Measurements from ENCODE around the gene LZTR1. TPM values are rescaled to one million over a fixed set of nuclear protein-coding genes. Genes with fewer than 3 reads are reported as not detected.

Gene LZTR1
- total and polyA plus RNA-seq, 2 experiments from 2014 or later = 29.7 to 80.1 TPM

GRCh38 chr22:20952544-20953341 is 29.4 kb upstream of the LZTR1 start:
- DNase-seq = no peak
- H3K4me2 ChIP-seq (ENCODE audit: unreplicated experiment) = no peak overlapping the region
- H3K79me2 ChIP-seq (ENCODE audit: insufficient read depth) = peaks cover 73% of the 10 kb centered on the region
- TF ChIP-seq EZH2 (IDR thresholded peaks at IDR 0.05; ENCODE audit: insufficient read depth, poor library complexity, severe bottlenecking) (no peak), EZH2phosphoT487 (IDR thresholded peaks at IDR 0.05; ENCODE audit: insufficient read depth, low read depth) (no peak)
- no peak overlapping the region for H3K27ac ChIP-seq
- 89 to 90% methylated on average over 13 of the region's 13 CpGs for WGBS, 2 experiments (ENCODE audit: low coverage in 1 of 2, low lambda C conversion rate in 2 of 2, missing lambda C conversion rate in 2 of 2)
- no peaks in the 10 kb centered on the region for H3K9me3 ChIP-seq (ENCODE audit: low read depth)
- in situ Hi-C loops (cut with MboI) = no loop called here
- H3F3A ChIP-seq (ENCODE audit: insufficient read depth) = 0 out of 2 replicates have a peak, but pooled peaks cover 7% of the 10 kb centered on the region
- no peak overlapping the region for H3K9ac ChIP-seq
- H2AFZ ChIP-seq = no peak overlapping the region
- H3K27me3 ChIP-seq (replicated peaks; ENCODE audit: insufficient read depth) = no peaks in the 10 kb centered on the region
- H3K36me3 ChIP-seq (ENCODE audit: low read depth) = peaks cover 31% of the 10 kb centered on the region
- peaks cover 19% of the 10 kb centered on the region; the same call in 1 of the 2 replicates for H4K20me1 ChIP-seq (ENCODE audit: insufficient read depth)
- H3K4me3 ChIP-seq = no peak overlapping the region
- H3K9me2 ChIP-seq (ENCODE audit: insufficient read depth) = no peaks in the 10 kb centered on the region
- 0 out of 2 replicates have a peak, but pooled peaks cover 15% of the 10 kb centered on the region for H3K4me1 ChIP-seq (ENCODE audit: insufficient read depth)

GRCh38 chr22:20953342-20953608 is 28.8 kb upstream of the LZTR1 start:
- Histone ChIP-seq H3K9ac (no peak overlapping the region), H4K20me1 (ENCODE audit: insufficient read depth) (peaks cover 14% of the 10 kb centered on the region; the same call in 1 of the 2 replicates), H3K9me3 (ENCODE audit: low read depth) (no peaks in the 10 kb centered on the region), H3K79me2 (ENCODE audit: insufficient read depth) (peaks cover 68% of the 10 kb centered on the region), H3F3A (ENCODE audit: insufficient read depth) (0 out of 2 replicates have a peak, but pooled peaks cover 7% of the 10 kb centered on the region), H3K36me3 (ENCODE audit: low read depth) (peaks cover 31% of the 10 kb centered on the region), H3K4me3 (no peak overlapping the region), H3K27ac (no peak overlapping the region), H3K9me2 (ENCODE audit: insufficient read depth) (no peaks in the 10 kb centered on the region), H2AFZ (no peak overlapping the region), H3K4me1 (ENCODE audit: insufficient read depth) (0 out of 2 replicates have a peak, but pooled peaks cover 15% of the 10 kb centered on the region), H3K27me3 (replicated peaks; ENCODE audit: insufficient read depth) (no peaks in the 10 kb centered on the region), H3K4me2 (ENCODE audit: unreplicated experiment) (no peak overlapping the region)
- WGBS, 2 experiments (ENCODE audit: low coverage in 1 of 2, low lambda C conversion rate in 2 of 2, missing lambda C conversion rate in 2 of 2) = 57 to 59% methylated on average over 3 of the region's 3 CpGs
- in situ Hi-C loops (cut with MboI) = no loop called here
- TF ChIP-seq EZH2phosphoT487 (IDR thresholded peaks at IDR 0.05; ENCODE audit: insufficient read depth, low read depth) (no peak), EZH2 (IDR thresholded peaks at IDR 0.05; ENCODE audit: insufficient read depth, poor library complexity, severe bottlenecking) (no peak)
- no peak for DNase-seq

GRCh38 chr22:20953668-20954500 is 28.2 kb upstream of the LZTR1 start:
- peak overlapping the region; percentile 35 for H3K27ac ChIP-seq
- H3K79me2 ChIP-seq (ENCODE audit: insufficient read depth) = peaks cover 62% of the 10 kb centered on the region
- H4K20me1 ChIP-seq (ENCODE audit: insufficient read depth) = peaks cover 10% of the 10 kb centered on the region; the same call in 1 of the 2 replicates
- in situ Hi-C loops (cut with MboI) = no loop called here
- H2AFZ ChIP-seq = no peak overlapping the region
- H3K4me3 ChIP-seq = no peak overlapping the region
- H3K27me3 ChIP-seq (replicated peaks; ENCODE audit: insufficient read depth) = no peaks in the 10 kb centered on the region
- H3K9me3 ChIP-seq (ENCODE audit: low read depth) = no peaks in the 10 kb centered on the region
- no peak overlapping the region for H3K9ac ChIP-seq
- H3K4me2 ChIP-seq (ENCODE audit: unreplicated experiment) = no peak overlapping the region
- DNase-seq = peak; percentile 64
- H3F3A ChIP-seq (ENCODE audit: insufficient read depth) = 0 out of 2 replicates have a peak, but pooled peaks cover 7% of the 10 kb centered on the region
- no peaks in the 10 kb centered on the region for H3K9me2 ChIP-seq (ENCODE audit: insufficient read depth)
- H3K36me3 ChIP-seq (ENCODE audit: low read depth) = peaks cover 31% of the 10 kb centered on the region
- 85 to 86% methylated on average over 8 of the region's 8 CpGs for WGBS, 2 experiments (ENCODE audit: low coverage in 1 of 2, low lambda C conversion rate in 2 of 2, missing lambda C conversion rate in 2 of 2)
- H3K4me1 ChIP-seq (ENCODE audit: insufficient read depth) = 0 out of 2 replicates have a peak, but pooled peaks cover 15% of the 10 kb centered on the region
- TF ChIP-seq EZH2 (IDR thresholded peaks at IDR 0.05; ENCODE audit: insufficient read depth, poor library complexity, severe bottlenecking) = no peak
- TF ChIP-seq EZH2phosphoT487 (IDR thresholded peaks at IDR 0.05; ENCODE audit: insufficient read depth, low read depth) = no peak

- Histone ChIP-seq H3K79me2 (ENCODE audit: insufficient read depth) (peaks cover 45% of the 10 kb centered on the region), H3K36me3 (ENCODE audit: low read depth) (peaks cover 20% of the 10 kb centered on the region), H3F3A (ENCODE audit: insufficient read depth) (0 out of 2 replicates have a peak, but pooled peaks cover 7% of the 10 kb centered on the region), H3K27me3 (replicated peaks; ENCODE audit: insufficient read depth) (no peaks in the 10 kb centered on the region), H3K27ac (no peak overlapping the region), H3K4me2 (ENCODE audit: unreplicated experiment) (no peak overlapping the region), H3K9ac (no peak overlapping the region), H2AFZ (no peak overlapping the region), H3K9me2 (ENCODE audit: insufficient read depth) (no peaks in the 10 kb centered on the region), H3K4me1 (ENCODE audit: insufficient read depth) (0 out of 2 replicates have a peak, but pooled peaks cover 15% of the 10 kb centered on the region), H3K4me3 (no peak overlapping the region), H3K9me3 (ENCODE audit: low read depth) (no peaks in the 10 kb centered on the region), H4K20me1 (ENCODE audit: insufficient read depth) (peaks cover 4% of the 10 kb centered on the region; the same call in 1 of the 2 replicates)
- in situ Hi-C loops (cut with MboI) = no loop called here
- no peak for DNase-seq
- TF ChIP-seq EZH2phosphoT487 (IDR thresholded peaks at IDR 0.05; ENCODE audit: insufficient read depth, low read depth) (no peak), EZH2 (IDR thresholded peaks at IDR 0.05; ENCODE audit: insufficient read depth, poor library complexity, severe bottlenecking) (no peak)
- 85 to 86% methylated on average over 7 of the region's 7 CpGs for WGBS, 2 experiments (ENCODE audit: low coverage in 1 of 2, low lambda C conversion rate in 2 of 2, missing lambda C conversion rate in 2 of 2)
These were observed 26.5 kb upstream of the LZTR1 start for GRCh38 chr22:20955548-20955947.

Data from GM23248 (cell line).